NCI-H146 (cell line): ENCODE measurements around the gene GKN1.
"Not testable (repeated sequence)": the region's sequence is repeated elsewhere in the genome, so short reads cannot be mapped to it uniquely, and the experiment has no call there.

Source experiments
- DNase-seq: peaks from one replicate; lab custom pipeline; 2025; lab: John Stamatoyannopoulos, UW

GKN1 gene

GRCh38 chr2:68974251-68974650, at the start of gene GKN1:
TSS of gene GKN1 (plus strand) at chr2:68974636. CDS start at chr2:68974678, 42 bp downstream.
- DNase-seq, result no peak

DNA sequence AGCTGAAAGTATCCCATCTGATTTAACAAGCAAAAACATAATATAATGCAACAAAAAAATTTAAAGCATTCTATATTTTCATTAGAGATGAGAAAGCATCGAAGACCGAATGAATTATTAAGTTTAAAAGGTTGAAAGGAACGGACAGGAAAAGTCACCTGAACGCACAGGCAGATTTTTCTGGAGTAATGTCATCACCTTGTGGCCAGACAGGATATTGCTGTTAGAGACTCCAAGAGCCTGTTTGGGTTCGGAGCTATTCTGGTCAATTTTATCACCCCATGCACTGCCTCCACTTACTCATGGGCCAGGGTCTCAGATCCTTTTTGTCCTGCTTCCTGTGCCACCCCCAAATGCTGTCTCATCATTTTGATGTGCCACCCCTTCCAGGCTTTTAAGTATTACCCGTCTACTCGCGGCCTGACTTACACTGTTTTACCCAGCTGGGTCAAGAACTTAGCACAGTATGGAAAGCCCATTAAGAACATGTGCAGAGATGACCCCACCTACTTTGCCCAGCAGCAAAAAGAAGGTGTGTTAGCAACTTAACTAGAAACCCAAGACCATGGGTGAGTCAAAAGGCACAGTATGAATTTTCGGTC, 49.0 kb upstream of the GKN1 start:
- DNase-seq, result peak; percentile 31

DNA sequence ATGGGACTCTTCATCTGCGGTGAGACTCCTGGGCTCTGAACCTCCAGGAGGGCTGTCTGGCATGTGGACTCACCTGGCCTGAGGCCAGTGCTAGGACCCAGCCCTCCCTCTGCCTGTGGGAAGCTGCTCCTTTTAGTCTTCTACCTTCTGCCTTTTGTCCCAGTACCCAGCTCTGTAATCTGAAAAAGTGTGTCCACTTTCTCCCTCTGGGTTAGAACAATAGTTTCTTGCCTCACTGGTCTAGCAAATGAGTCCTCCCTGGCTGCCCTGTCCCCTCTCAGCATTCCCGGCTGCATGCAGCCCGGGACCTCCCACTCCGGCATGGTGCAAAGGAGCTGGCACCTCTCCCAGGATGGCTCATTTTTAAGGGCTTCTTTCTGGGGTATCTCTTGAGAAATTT, 47.6 kb upstream of the GKN1 start:
- no peak for DNase-seq

- DNase-seq, result no peak
These were observed 43.2 kb upstream of the GKN1 start for GRCh38 chr2:68931149-68931711.

- DNase-seq, result no peak
These were observed 42.6 kb upstream of the GKN1 start for GRCh38 chr2:68931799-68932198.

GRCh38 chr2:68932402-68932801, 42.0 kb upstream of the GKN1 start:
- no peak for DNase-seq

DNA sequence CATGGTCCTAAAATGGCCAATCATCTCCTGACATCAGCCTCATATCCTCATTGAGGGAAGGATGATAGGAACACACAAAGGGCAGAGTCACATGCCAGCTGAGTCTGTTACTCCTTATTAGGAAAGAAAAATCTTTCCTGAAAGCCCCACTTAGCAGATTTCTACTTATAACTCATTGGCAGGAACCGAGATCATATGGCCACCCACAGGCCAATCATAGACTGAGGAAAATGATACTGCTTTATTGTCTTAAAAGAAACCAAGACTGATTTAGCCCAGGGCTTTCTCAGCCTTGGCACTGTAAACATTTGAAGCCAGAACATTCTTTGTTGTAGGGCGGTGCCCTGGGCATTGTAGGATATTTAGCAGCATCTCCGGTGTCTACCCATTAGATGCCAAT, 40.4 kb upstream of the GKN1 start:
- DNase-seq, result no peak

- DNase-seq, result no peak
These were observed 39.0 kb upstream of the GKN1 start for GRCh38 chr2:68935471-68935870.

- no peak for DNase-seq
These were observed 38.0 kb upstream of the GKN1 start for GRCh38 chr2:68936427-68936826.

DNA sequence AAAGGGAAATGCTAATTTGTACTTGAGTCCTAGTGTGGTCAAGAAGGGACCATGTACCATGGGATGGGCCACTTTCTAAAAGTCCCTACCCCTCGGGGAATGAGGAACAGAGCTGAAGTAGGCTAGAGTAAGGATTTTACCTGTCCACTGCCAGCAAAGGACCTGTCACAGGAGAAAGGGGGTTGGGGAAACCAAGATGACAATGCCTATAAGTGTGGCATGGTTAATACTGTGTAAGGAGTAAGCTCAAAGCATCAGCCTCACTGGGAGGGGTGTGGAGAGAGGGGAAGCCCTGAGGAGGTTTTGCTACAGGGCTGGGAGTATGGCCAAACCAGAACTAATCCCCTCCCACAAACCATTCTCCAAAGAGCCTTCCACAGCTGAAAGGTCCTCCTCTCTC, 37.5 kb upstream of the GKN1 start:
- no peak for DNase-seq

- no peak for DNase-seq
These were observed 36.9 kb upstream of the GKN1 start for GRCh38 chr2:68937346-68938055.

DNA sequence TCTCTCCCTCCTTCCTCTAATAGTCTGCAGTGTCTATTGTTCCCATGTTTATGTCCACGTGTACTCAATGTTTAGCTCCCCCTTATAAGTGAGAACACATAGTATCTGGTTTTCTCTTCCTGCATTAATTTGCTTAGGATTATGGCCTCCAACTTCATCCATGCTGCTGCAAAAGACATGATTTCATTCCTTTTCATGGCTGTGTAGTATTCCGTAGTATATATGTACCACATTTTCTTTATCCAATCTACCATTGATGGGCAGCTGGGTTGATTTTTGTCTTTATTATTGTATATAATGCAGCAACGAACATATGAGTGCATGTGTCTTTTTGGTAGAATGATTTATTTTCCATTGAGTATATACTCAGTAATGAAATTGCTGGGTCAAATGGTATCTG, 35.5 kb upstream of the GKN1 start:
- DNase-seq, result no peak

DNA sequence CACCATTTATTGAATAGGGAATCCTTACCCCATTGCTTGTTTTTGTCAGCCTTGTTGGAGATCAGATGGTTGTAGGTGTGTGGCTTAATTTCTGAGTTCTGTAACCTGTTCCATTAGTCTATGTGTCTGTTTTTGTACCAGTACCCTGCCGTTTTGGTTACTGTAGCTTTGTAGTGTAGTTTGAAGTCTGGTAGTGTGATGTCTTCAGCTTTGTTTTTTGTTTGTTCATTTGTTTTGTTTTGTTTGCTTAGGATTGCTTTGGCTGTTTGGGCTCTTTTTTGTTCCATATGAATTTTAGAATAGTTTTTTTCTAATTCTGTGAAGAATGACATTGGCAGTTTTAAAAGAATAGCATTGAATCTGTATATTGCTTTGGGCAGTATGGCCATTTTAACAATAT, 34.5 kb upstream of the GKN1 start:
- DNase-seq, result no peak

DNA sequence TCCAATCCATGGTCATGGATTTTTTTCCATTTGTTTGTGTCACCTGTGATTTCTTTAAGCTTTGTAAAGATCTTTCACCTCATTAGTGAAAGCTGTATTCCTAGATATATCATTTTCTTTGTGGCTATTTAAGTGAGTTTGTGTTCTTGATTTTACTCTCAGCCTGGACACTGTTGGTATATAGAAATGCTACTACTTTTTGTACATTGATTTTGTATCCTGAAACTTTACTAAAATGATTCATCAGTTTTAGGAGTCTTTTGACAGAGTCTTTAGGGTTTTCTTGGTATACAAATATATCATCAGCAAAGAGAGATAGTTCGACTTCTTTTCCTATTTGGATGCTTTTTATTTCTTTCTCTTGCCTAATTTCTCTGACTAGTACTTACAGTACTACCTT, 34.1 kb upstream of the GKN1 start:
- no peak for DNase-seq

DNA sequence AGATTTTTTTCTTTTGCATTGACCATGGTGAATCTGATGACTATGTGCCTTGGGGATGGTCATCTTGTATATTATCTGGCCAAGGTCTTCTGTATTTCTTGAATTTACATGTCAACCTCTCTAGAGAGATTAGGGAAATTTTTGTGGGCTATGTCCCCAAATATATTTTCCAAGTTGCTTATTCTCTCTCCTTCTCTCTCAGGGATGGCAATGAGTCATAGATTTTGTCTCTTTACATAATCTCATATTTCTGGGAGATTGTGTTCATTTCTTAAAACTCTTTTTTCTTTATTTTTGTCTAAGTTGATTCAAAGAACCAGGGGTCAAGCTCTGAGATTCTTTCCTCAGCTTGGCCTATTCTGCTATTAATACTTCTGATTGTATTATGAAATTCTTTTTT, 31.6 kb upstream of the GKN1 start:
- no peak for DNase-seq

- DNase-seq, result peak; percentile 73
These were observed 30.6 kb upstream of the GKN1 start for GRCh38 chr2:68943581-68944568.

GRCh38 chr2:68946117-68946516, 28.3 kb upstream of the GKN1 start:
- DNase-seq, result peak; percentile 23

DNA sequence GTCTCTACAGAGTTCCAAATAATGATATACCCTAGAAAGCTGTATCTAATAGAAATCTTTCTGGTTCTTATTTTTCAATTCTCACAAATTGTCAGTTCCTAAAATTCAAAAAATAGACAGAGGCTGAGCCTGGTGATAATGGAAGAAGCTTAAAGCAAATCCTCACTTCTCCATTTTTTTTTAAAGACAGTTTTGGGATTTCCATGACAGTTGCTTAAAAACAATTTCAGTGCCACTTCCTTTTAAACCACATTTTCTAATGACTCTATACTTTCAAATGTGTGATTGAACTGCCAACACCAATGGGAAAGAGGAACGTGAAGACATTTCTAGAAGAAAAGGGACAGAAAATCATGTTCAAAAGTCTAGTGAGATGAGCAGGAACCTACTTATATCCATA, 25.7 kb upstream of the GKN1 start:
- no peak for DNase-seq

GRCh38 chr2:68951899-68952298, 22.5 kb upstream of the GKN1 start:
- no peak for DNase-seq

- DNase-seq, result no peak
These were observed 21.4 kb upstream of the GKN1 start, which contains the start of gene GKN2 for GRCh38 chr2:68952887-68953521. TSS of gene GKN2 (minus strand) at chr2:68952893. CDS start at chr2:68952861, 32 bp downstream.

DNA sequence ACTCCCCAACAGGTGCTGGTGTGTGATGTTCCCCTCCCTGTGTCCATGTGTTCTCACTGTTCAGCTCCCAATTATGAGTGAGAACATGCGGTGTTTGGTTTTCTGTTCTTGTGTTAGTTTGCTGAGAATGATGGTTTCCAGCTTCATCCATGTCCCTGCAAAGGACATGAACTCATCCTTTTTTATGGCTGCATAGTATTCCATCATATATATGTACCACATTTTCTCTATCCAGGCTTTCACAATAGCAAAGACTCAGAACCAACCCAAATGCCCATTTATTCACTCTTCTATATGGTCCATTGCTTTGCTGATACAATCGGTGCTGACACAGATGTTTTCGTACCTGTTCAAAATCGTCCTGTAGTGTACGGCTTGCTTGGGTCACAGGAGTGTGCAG, 19.0 kb upstream of the GKN1 start:
- DNase-seq, result not testable (repeated sequence)

- DNase-seq, result no peak
These were observed 15.4 kb upstream of the GKN1 start for GRCh38 chr2:68959001-68959400.
